Globus pallidus (tissue), 1 donor: Measurements from ENCODE around the gene SPATA18.
"Not testable (repeated sequence)": the region's sequence is repeated elsewhere in the genome, so short reads cannot be mapped to it uniquely, and the experiment has no call there.

Source experiments
- DNase-seq: peaks from one replicate; pipeline ENCODE4 v3.0.0-alpha.2; 2015; ENCODE audit warnings: low spot score

Gene SPATA18

DNA sequence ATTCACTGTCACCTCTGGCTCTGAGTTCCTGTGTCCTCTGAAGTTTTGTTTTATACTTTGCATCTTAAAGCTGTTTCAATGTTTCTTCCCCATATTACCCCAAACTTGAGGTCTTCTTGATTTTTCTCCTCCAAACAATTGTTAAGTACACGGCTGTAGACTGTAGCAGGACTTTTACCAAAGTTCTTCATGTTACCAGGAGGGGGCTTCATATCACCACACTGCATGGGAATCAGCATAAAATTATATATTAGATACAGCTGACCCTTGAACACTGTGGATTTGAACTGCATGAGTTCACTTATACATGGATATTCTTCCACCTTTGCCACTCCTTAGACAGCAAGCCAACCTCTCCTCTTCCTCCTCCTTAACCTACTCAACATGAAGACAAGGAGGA lies 56.6 kb downstream of the SPATA18 start:
- DNase-seq = no peak

DNA sequence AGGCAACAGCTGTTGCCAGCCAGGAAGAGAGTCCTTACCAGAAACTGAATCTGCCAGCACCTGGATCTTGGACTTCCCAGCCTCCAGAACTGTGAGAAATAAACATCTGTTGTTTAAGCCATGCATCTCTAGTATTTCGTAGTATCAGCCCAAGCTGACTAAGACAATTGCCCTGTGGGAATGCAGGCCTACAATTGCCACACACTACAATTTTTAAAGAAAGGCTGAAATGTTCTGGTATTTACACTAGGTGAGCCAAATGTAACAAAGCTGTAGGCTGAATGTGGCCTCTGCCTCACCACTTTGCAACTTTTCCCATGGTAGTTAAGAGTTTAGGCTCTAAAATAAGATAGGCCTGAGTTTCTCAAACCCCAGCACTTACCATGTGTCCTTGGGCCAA lies 59.1 kb downstream of the SPATA18 start:
- DNase-seq = no peak

DNA sequence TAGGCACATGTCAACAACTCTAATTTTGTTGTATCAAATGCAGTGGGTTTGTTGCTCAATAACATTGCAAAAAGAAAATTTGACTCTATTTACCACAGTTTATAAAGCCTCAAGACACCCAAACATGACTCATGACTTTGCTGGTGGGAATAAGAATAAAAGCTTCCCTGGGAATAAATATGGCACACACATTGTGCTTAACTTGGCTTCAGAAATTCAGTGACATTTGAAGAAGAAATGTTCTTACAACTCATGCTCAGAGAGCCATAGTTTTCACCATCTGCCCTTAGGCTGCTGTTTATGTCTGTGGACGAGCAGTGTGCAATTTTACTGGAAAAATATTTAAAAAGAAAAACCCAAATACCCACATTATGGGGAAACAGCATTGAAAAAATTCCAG lies 60.9 kb downstream of the SPATA18 start:
- DNase-seq = no peak

DNA sequence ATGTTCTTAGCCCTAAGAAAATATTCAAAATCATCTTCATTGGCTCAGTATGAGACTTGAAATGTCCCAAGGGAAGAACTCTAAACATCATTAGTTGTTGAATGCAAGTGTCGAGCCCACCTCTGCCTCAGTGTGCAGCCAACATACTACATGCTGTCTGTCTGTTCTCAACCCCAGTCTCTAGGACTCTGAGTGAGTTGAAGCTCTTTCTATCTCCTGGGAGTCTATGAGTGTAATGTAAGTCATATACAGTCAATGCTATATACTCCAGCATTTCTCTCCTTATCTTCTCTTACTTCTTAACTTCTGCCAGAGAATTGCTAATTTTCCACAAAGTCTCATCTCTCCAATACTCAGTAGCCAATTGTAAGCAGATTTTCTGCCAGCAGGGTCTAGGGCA lies 61.3 kb downstream of the SPATA18 start:
- no peak for DNase-seq

DNA sequence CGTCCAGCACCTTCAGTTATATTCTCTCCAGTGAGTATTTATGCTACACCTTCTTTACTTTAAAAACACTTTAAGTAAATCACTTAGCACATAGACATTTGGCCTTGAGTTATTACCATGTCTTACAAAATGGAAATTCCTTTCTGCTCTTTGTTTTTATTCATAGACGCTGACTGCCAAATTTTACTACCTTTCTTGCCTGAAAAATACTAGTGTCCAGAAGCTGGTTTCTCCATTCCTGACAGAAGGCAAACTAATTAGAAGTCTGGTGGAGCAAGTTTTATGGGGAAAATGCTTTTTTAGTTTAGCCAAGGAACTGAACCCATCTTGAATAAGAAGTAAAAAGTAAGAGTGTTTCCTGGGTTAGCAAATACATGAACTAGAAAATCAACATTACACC lies 65.5 kb downstream of the SPATA18 start:
- no peak for DNase-seq

DNA sequence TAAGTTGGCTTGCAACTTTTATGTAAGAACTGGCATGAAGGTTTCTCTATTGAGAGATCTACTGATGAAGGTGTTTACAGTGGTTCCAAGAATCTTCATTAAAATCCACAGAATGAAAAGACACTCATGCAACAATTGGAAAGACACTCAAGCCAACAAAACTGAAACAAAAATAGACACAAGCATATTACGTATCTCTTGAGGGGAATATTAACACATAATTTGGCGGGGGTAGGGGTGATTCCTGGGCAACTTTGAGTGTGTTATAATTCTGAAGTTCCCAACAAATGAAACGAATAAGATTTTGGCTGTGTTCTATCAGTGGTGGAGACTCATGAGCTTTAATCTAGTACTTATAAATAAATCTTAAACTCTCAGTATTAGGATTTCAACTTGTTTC lies 75.1 kb downstream of the SPATA18 start:
- no peak for DNase-seq

DNA sequence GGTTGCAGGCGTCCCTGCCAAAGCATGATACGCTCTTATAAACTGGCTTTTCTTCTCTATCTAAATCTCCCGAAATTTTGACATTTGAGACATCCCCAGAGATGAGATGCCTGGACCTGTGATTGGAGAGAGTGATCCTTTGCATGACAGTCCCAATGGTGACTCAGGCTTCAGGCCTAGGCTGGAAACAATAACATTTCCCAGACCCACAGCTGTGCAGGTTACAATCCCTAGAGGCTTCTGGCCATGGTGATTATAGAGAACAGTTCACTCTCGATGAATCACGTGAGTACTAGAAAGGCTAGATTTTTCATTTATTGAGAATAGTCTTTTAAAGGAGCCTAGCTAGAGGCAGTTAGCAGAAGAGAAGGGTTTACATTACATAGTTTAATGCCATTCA lies 75.9 kb downstream of the SPATA18 start:
- DNase-seq = no peak

DNA sequence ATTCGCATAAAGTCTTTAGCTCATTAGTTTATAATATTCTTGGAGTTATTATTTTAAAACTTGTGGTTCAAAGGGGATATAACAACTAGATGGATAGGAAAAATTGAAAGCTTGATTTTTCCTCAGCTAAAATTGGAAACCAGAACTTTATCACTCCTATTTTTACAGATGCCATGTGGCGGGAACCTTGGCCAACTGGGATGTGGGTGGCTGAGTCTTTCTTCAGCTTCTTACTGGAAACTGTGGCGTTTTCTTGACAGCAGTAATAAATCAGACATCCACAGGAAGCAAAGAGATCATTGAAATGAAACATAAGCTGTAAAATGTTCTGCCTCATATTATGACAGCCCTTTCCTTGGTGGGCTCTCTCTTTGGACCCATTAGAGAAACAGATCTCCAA lies 84.1 kb downstream of the SPATA18 start:
- DNase-seq = no peak

DNA sequence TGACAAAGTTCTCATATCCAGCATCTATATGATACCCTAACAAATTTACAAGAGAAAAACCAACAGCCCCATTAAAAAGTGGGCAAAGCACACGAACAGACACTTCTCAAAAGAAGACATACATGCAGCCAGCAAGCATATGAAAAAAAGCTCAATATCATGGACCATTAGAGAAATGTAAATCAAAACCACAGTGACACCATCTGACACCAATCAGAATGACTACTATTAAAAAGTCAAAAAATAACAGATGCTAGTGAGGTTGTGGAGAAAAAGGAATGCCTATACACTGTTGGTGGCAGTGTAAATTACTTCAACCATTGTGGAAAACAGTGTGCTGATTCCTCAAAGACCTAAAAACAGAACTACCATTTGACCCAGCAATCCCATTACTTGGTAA lies 86.0 kb downstream of the SPATA18 start:
- not testable (repeated sequence) for DNase-seq

DNA sequence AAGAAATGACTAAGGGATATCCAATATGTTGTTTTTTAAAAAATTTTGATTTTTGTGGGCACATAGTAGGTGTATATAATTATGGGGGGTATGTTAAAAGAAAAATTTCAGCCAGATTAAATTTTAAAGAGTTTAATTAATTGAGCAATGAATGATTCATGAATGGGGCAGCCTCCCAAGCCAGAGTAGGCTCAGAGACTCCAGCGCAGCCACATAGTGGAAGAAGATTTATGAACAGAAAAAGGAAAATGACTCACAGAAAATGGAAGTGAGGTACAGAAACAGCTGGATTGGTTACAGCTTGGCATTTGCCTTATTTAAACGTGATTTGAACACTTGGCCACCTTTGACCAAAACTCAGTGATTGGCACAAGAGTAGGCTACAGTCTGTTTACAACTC lies 91.7 kb downstream of the SPATA18 start:
- no peak for DNase-seq

DNA sequence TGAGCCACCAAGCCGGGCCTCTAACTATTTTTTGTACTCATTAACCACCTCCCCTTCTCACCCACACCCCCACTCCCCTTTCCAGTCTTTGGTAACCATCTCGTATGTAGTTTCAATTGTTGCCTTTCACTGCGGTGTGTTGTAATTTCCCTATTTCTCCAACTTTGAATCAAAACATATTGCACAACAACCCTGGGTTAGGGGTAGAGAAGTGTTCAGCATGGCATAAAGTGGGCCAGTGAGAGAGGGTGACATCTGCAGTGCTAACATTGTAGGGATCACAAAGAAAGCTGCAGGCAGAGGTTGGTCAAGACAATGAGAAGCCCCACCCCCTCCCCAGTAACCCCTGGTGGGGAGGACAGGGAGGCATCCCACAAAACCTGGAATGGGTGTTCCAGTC lies 92.7 kb downstream of the SPATA18 start:
- DNase-seq = no peak

DNA sequence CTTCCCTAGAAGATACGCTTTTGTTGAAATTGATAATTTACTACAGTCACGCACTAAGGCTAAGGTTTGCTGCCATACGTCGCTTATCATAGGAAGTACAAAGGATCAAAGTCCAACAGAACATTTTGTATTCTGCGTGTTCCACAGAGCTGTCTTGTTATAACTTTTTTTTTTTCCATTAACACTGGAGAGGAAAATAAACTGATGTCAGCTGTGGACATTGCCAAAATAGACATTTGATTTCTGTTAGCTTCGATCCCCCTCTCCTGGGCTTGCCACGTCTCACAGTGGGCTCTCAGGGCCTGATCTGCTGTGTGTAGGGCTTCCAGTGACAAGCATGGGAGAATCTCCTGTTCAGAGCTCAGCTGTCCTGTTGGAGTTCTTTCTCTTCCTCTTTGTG lies 93.3 kb downstream of the SPATA18 start:
- DNase-seq = no peak
